PC-3 (cell line): ENCODE measurements around the gene RNF39. TPM values are rescaled to one million over a fixed set of nuclear protein-coding genes. Genes with fewer than 3 reads are reported as not detected.
"Not testable (repeated sequence)": the region's sequence is repeated elsewhere in the genome, so short reads cannot be mapped to it uniquely, and the experiment has no call there.

Experiments used
- ATAC-seq: fragments of 200-7000 bp; cut with Tn5 transposase; 2 replicates; pipeline ENCODE4 v1.9.1; 2020; ENCODE audit warnings: mild to moderate bottlenecking, moderate library complexity
- BruUV-seq: library from RNA; stranded (reverse); fragments of 400-500 nt; replicated peaks from 2 replicates; lab custom pipeline; 2021; lab: Mats Ljungman, UMichigan
- CTCF ChIA-PET: fragments of 300-600 bp; sonication (Branson Sonifier 250); formaldehyde crosslinking; loops from one replicate; lab custom pipeline; 2022; ENCODE audit warnings: antibody characterized with exemption; lab: Charles Lee
- POLR2A ChIA-PET: fragments of 300-600 bp; sonication (Branson Sonifier 250); formaldehyde crosslinking; loops from one replicate; lab custom pipeline; 2022; ENCODE audit warnings: antibody characterized with exemption; ENCODE audit not compliant: unreplicated experiment; lab: Charles Lee
- DNase-seq: peaks from one replicate; pipeline ENCODE4 v3.0.0-alpha.2; 2015
- H2AFZ ChIP-seq: fragments of 300-600 bp; sonication (generic); 2 replicates; pipeline ENCODE4 v1.6.0; 2016; ENCODE audit warnings: antibody characterized with exemption, low read length
- H3F3A ChIP-seq: fragments of 300-600 bp; sonication (generic); one replicate; pipeline ENCODE4 v1.6.0; 2017; ENCODE audit warnings: antibody characterized with exemption, low read length, control low read depth, mild to moderate bottlenecking; ENCODE audit not compliant: unreplicated experiment
- H3K27ac ChIP-seq: fragments of 300-600 bp; sonication (generic); 2 replicates; pipeline ENCODE4 v1.5.1; 2016; ENCODE audit warnings: mild to moderate bottlenecking, low read length
- H3K27me3 ChIP-seq: fragments of 300-600 bp; sonication (generic); 2 replicates; pipeline ENCODE4 v1.6.1; 2016; ENCODE audit warnings: low read length, mixed read lengths
- H3K36me3 ChIP-seq: fragments of 300-600 bp; sonication (generic); 2 replicates; pipeline ENCODE4 v1.6.1; 2016; ENCODE audit warnings: low read depth, mixed run types, low read length, mixed read lengths
- H3K4me1 ChIP-seq: fragments of 300-600 bp; sonication (generic); 2 replicates; pipeline ENCODE4 v1.5.1; 2016; ENCODE audit warnings: low read length; ENCODE audit not compliant: insufficient read depth
- H3K4me2 ChIP-seq: fragments of 300-600 bp; sonication (generic); 2 replicates; pipeline ENCODE4 v1.6.0; 2016; ENCODE audit warnings: low read length
- H3K4me3 ChIP-seq: fragments of 300-600 bp; sonication (generic); 2 replicates; pipeline ENCODE4 v1.5.1; 2016; ENCODE audit warnings: mild to moderate bottlenecking, low read length, mixed read lengths
- H3K79me2 ChIP-seq: fragments of 300-600 bp; sonication (generic); 2 replicates; pipeline ENCODE4 v1.6.1; 2017; ENCODE audit warnings: low read length, mixed read lengths
- H3K9ac ChIP-seq: fragments of 300-600 bp; sonication (generic); 2 replicates; pipeline ENCODE4 v1.6.0; 2016; ENCODE audit warnings: mild to moderate bottlenecking, low read length
- H3K9me2 ChIP-seq: fragments of 300-600 bp; sonication (generic); replicated peaks from 2 replicates; pipeline ENCODE4 v1.6.1; 2016; ENCODE audit warnings: mixed run types, low read length, mixed read lengths
- H3K9me3 ChIP-seq: fragments of 300-600 bp; sonication (generic); 2 replicates; pipeline ENCODE4 v1.6.1; 2016; ENCODE audit warnings: low read length, mixed read lengths
- H4K20me1 ChIP-seq: fragments of 300-600 bp; sonication (generic); 2 replicates; pipeline ENCODE4 v1.6.1; 2016; ENCODE audit warnings: low read length, mixed read lengths
- CTCF ChIP-seq: fragments of 300-600 bp; sonication (generic); conservative IDR thresholded peaks from 2 replicates; pipeline ENCODE4 v1.5.1; 2017; ENCODE audit warnings: antibody characterized with exemption, low read depth, mild to moderate bottlenecking, low read length
- EZH2 ChIP-seq: fragments of 300-600 bp; sonication (generic); IDR thresholded peaks from one replicate; pipeline ENCODE4 v1.6.1; 2017; ENCODE audit warnings: antibody characterized with exemption, mild to moderate bottlenecking, low read length; ENCODE audit not compliant: unreplicated experiment
- EZH2phosphoT487 ChIP-seq: fragments of 300-600 bp; sonication (generic); IDR thresholded peaks from 2 replicates; pipeline ENCODE4 v1.6.1; 2018; ENCODE audit warnings: mild to moderate bottlenecking, antibody characterized with exemption, low read length, borderline replicate concordance
- intact Hi-C: fragments of 100-400 bp; cut with micrococcal nuclease; formaldehyde crosslinking; loops from 2 replicates; pipeline ENCODE4 v1.9.0; 2023
- total RNA-seq: library from RNA; depleted of rRNA; stranded (reverse); fragments of >200 nt; gene quantifications from 2 replicates; pipeline ENCODE4 v1.2.3, GENCODE V29; 2014

Gene RNF39
- total RNA-seq, 1 experiment from 2014 or later = 2.0 TPM

- Histone ChIP-seq H3K9me3 (no peaks in the 10 kb centered on the region), H3K4me3 (no peak overlapping the region), H3K36me3 (no peaks in the 10 kb centered on the region), H3K27ac (no peak overlapping the region), H3K4me2 (no peak overlapping the region), H3K9me2 (no peaks in the 10 kb centered on the region), H3K4me1 (no peaks in the 10 kb centered on the region), H2AFZ (no peak overlapping the region), H3F3A (no peaks in the 10 kb centered on the region), H3K27me3 (no peaks in the 10 kb centered on the region), H3K79me2 (no peaks in the 10 kb centered on the region), H3K9ac (no peak overlapping the region), H4K20me1 (no peaks in the 10 kb centered on the region)
- ChIA-PET CTCF (no interaction called here), POLR2A (no interaction called here)
- TF ChIP-seq CTCF = no peak
- no peak for TF ChIP-seq EZH2phosphoT487
- TF ChIP-seq EZH2 = no peak
- intact Hi-C loops = loop anchor here (10.0 kb wide), 1 partner anchor 327 kb away; no protein-coding TSS in a partner anchor
- BruUV-seq = no TSS peak
- ATAC-seq (no peak), DNase-seq (no peak)
Measured at GRCh38 chr6:30031381-30031780, 44.2 kb downstream of the RNF39 start.

- Histone ChIP-seq H3K9me2 (no peaks in the 10 kb centered on the region), H3K36me3 (no peaks in the 10 kb centered on the region), H3K4me3 (no peak overlapping the region), H4K20me1 (no peaks in the 10 kb centered on the region), H3K4me1 (no peaks in the 10 kb centered on the region), H3K27me3 (no peaks in the 10 kb centered on the region), H3F3A (no peaks in the 10 kb centered on the region), H3K4me2 (no peak overlapping the region), H3K79me2 (no peaks in the 10 kb centered on the region), H3K9ac (no peak overlapping the region), H3K9me3 (no peaks in the 10 kb centered on the region), H3K27ac (no peak overlapping the region), H2AFZ (no peak overlapping the region)
- BruUV-seq = no TSS peak
- intact Hi-C loops = no loop called here
- ChIA-PET POLR2A (no interaction called here), CTCF (no interaction called here)
- TF ChIP-seq EZH2 (no peak), CTCF (no peak), EZH2phosphoT487 (no peak)
- ATAC-seq = no peak
- DNase-seq = no peak
Measured at GRCh38 chr6:30029588-30029987, 46.0 kb downstream of the RNF39 start.

- peaks cover 7% of the 10 kb centered on the region for H3K4me1 ChIP-seq
- H2AFZ ChIP-seq = no peak overlapping the region
- intact Hi-C loops = no loop called here
- H3K36me3 ChIP-seq = 0 out of 2 replicates have a peak, but pooled peaks cover 1% of the 10 kb centered on the region
- no peaks in the 10 kb centered on the region for H3K27me3 ChIP-seq
- DNase-seq = no peak
- no peak overlapping the region for H3K4me3 ChIP-seq
- H3F3A ChIP-seq = no peaks in the 10 kb centered on the region
- no peak overlapping the region for H3K27ac ChIP-seq
- no peaks in the 10 kb centered on the region for H3K79me2 ChIP-seq
- no TSS peak for BruUV-seq
- H3K9me2 ChIP-seq = no peaks in the 10 kb centered on the region
- no peaks in the 10 kb centered on the region for H4K20me1 ChIP-seq
- H3K9ac ChIP-seq = no peak overlapping the region
- ChIA-PET POLR2A (no interaction called here), CTCF (no interaction called here)
- H3K9me3 ChIP-seq = no peaks in the 10 kb centered on the region
- no peak overlapping the region for H3K4me2 ChIP-seq
- ATAC-seq = no peak
- TF ChIP-seq CTCF (no peak), EZH2 (no peak), EZH2phosphoT487 (no peak)
Measured at GRCh38 chr6:30025186-30025585, 50.4 kb downstream of the RNF39 start.

GRCh38 chr6:30022712-30023111 is 52.9 kb downstream of the RNF39 start:
- CTCF ChIA-PET, BruUV-seq, H3K4me3 ChIP-seq: not testable (repeated sequence)

More at GRCh38 chr6:30022712-30023111, 52.9 kb downstream of the RNF39 start:
- H4K20me1 ChIP-seq, H3K4me2 ChIP-seq, H2AFZ ChIP-seq, H3K9me3 ChIP-seq, H3K4me1 ChIP-seq, ATAC-seq, H3K27ac ChIP-seq, H3K9me2 ChIP-seq, H3K27me3 ChIP-seq, POLR2A ChIA-PET, DNase-seq, H3K79me2 ChIP-seq, H3K9ac ChIP-seq, H3F3A ChIP-seq, intact Hi-C loops, H3K36me3 ChIP-seq: not testable (repeated sequence)
